Mucosa of rectum (tissue), 2 donors: ENCODE measurements around the gene PARVG.

Experiments
- H3K27ac ChIP-seq, 2 donors: one replicate each; pipeline ENCODE4 v1.7.0; 2013; ENCODE audit warnings: inconsistent platforms in 2 of 2, low read depth in 2 of 2, low read length in 2 of 2
- H3K27me3 ChIP-seq, 2 donors: one replicate each; pipeline ENCODE4 v1.7.0; 2013; ENCODE audit warnings: low read length in 2 of 2; ENCODE audit not compliant: control insufficient read depth in 2 of 2, insufficient read depth in 2 of 2
- H3K36me3 ChIP-seq, 2 donors: one replicate each; pipeline ENCODE4 v1.7.0; 2013; ENCODE audit warnings: low read length in 2 of 2; ENCODE audit not compliant: control insufficient read depth in 2 of 2, insufficient read depth in 2 of 2
- H3K4me1 ChIP-seq, 2 donors: one replicate each; pipeline ENCODE4 v1.7.0; 2013; ENCODE audit warnings: low read length in 2 of 2, mild to moderate bottlenecking in 1 of 2; ENCODE audit not compliant: control insufficient read depth in 2 of 2, insufficient read depth in 2 of 2
- H3K4me3 ChIP-seq, 2 donors: one replicate each; pipeline ENCODE4 v1.7.0; 2013; ENCODE audit warnings: low read length in 2 of 2
- H3K9ac ChIP-seq, 2 donors: one replicate each; pipeline ENCODE4 v1.7.0; 2013; ENCODE audit warnings: low read length in 2 of 2, low read depth in 1 of 2, mild to moderate bottlenecking in 1 of 2
- H3K9me3 ChIP-seq, 2 donors: one replicate each; pipeline ENCODE4 v1.7.0; 2013; ENCODE audit warnings: low read length in 2 of 2; ENCODE audit not compliant: control insufficient read depth in 2 of 2
- donor health status: healthy.
- donor health status: Normal muscosa, but diverticular disease.

PARVG gene

GRCh38 chr22:44219101-44219870 lies 38.6 kb downstream of the PARVG start:
- no peak overlapping the region for H3K4me3 ChIP-seq
- no peaks in the 10 kb centered on the region for H3K36me3 ChIP-seq
- H3K9ac ChIP-seq = no peak overlapping the region
- H3K27me3 ChIP-seq = no peaks in the 10 kb centered on the region
- no peak overlapping the region for H3K27ac ChIP-seq
- no peaks in the 10 kb centered on the region for H3K4me1 ChIP-seq
- H3K9me3 ChIP-seq = no peaks in the 10 kb centered on the region

GRCh38 chr22:44220727-44221680 lies 40.3 kb downstream of the PARVG start:
- no peak overlapping the region for H3K27ac ChIP-seq
- no peaks in the 10 kb centered on the region for H3K4me1 ChIP-seq
- H3K36me3 ChIP-seq = no peaks in the 10 kb centered on the region
- H3K9me3 ChIP-seq = no peaks in the 10 kb centered on the region
- H3K9ac ChIP-seq = no peak overlapping the region
- H3K4me3 ChIP-seq = no peak overlapping the region
- H3K27me3 ChIP-seq = no peaks in the 10 kb centered on the region

GRCh38 chr22:44221710-44222475 lies 41.2 kb downstream of the PARVG start:
- H3K36me3 ChIP-seq = no peaks in the 10 kb centered on the region
- no peaks in the 10 kb centered on the region for H3K27me3 ChIP-seq
- H3K27ac ChIP-seq = no peak overlapping the region
- no peak overlapping the region for H3K9ac ChIP-seq
- no peaks in the 10 kb centered on the region for H3K9me3 ChIP-seq
- no peak overlapping the region for H3K4me3 ChIP-seq
- no peaks in the 10 kb centered on the region for H3K4me1 ChIP-seq

GRCh38 chr22:44224166-44224565 lies 43.4 kb downstream of the PARVG start:
- Histone ChIP-seq H3K27me3 (no peaks in the 10 kb centered on the region), H3K4me3 (no peak overlapping the region), H3K36me3 (no peaks in the 10 kb centered on the region), H3K27ac (no peak overlapping the region), H3K9ac (no peak overlapping the region), H3K9me3 (peaks cover 0 to 2% of the 10 kb centered on the region in 2 donors), H3K4me1 (no peaks in the 10 kb centered on the region)

- no peak overlapping the region for H3K4me3 ChIP-seq
- H3K27me3 ChIP-seq = no peaks in the 10 kb centered on the region
These were observed 44.5 kb downstream of the PARVG start for GRCh38 chr22:44225091-44225689.

GRCh38 chr22:44225812-44226211 lies 45.1 kb downstream of the PARVG start:
- Histone ChIP-seq H3K4me3 (no peak overlapping the region), H3K27me3 (no peaks in the 10 kb centered on the region), H3K27ac (no peak overlapping the region), H3K9me3 (peaks cover 0 to 2% of the 10 kb centered on the region in 2 donors), H3K36me3 (no peaks in the 10 kb centered on the region), H3K4me1 (no peaks in the 10 kb centered on the region), H3K9ac (no peak overlapping the region)

More at GRCh38 chr22:44225091-44225689, 44.5 kb downstream of the PARVG start:
- no peaks in the 10 kb centered on the region for H3K4me1 ChIP-seq
- no peak overlapping the region for H3K27ac ChIP-seq
- no peak overlapping the region for H3K9ac ChIP-seq
- peaks cover 0 to 2% of the 10 kb centered on the region in 2 donors for H3K9me3 ChIP-seq
- no peaks in the 10 kb centered on the region for H3K36me3 ChIP-seq

GRCh38 chr22:44229331-44229730 lies 48.6 kb downstream of the PARVG start:
- Histone ChIP-seq H3K9ac (no peak overlapping the region), H3K36me3 (no peaks in the 10 kb centered on the region), H3K27me3 (no peaks in the 10 kb centered on the region), H3K4me3 (no peak overlapping the region), H3K9me3 (peaks cover 0 to 2% of the 10 kb centered on the region in 2 donors), H3K27ac (no peak overlapping the region), H3K4me1 (no peaks in the 10 kb centered on the region)

- Histone ChIP-seq H3K9me3 (peaks cover 0 to 2% of the 10 kb centered on the region in 2 donors), H3K27ac (no peak overlapping the region), H3K27me3 (no peaks in the 10 kb centered on the region)
These were observed 49.1 kb downstream of the PARVG start for GRCh38 chr22:44229809-44230208.

GRCh38 chr22:44231233-44231632 lies 50.5 kb downstream of the PARVG start:
- H3K27me3 ChIP-seq = no peaks in the 10 kb centered on the region
- no peak overlapping the region for H3K4me3 ChIP-seq
- no peak overlapping the region for H3K27ac ChIP-seq
- H3K4me1 ChIP-seq = no peaks in the 10 kb centered on the region
- no peak overlapping the region for H3K9ac ChIP-seq
- H3K9me3 ChIP-seq = peaks cover 0 to 2% of the 10 kb centered on the region in 2 donors
- no peaks in the 10 kb centered on the region for H3K36me3 ChIP-seq

More at GRCh38 chr22:44229809-44230208, 49.1 kb downstream of the PARVG start:
- H3K9ac ChIP-seq = no peak overlapping the region
- no peaks in the 10 kb centered on the region for H3K4me1 ChIP-seq
- H3K4me3 ChIP-seq = no peak overlapping the region
- H3K36me3 ChIP-seq = no peaks in the 10 kb centered on the region
